Right ventricle myocardium inferior (tissue), 1 donor: Measurements from ENCODE around the gene SNAPC1. TPM values are rescaled to one million over a fixed set of nuclear protein-coding genes. Genes with fewer than 3 reads are reported as not detected.
"Not testable (repeated sequence)": the region's sequence is repeated elsewhere in the genome, so short reads cannot be mapped to it uniquely, and the experiment has no call there.

Experiments used
- ATAC-seq: fragments of 200-7000 bp; cut with Tn5 transposase; one replicate; pipeline ENCODE4 v1.9.1; 2020; ENCODE audit warnings: mild to moderate bottlenecking, moderate library complexity
- DNase-seq: peaks from one replicate; pipeline ENCODE4 v3.0.0; 2021; ENCODE audit errors: missing footprints
- intact Hi-C: fragments of 100-400 bp; cut with DNase I; formaldehyde crosslinking; loops from one replicate; pipeline ENCODE4 v1.11.0; 2022
- long read RNA-seq: library from polyadenylated mRNA; unstranded; transcript quantifications from one replicate; pipeline ENCODE4 v2.0.0, GENCODE V29; 2021
- total RNA-seq: library from RNA; stranded (reverse); fragmentation: NEBNext Ultra II Directional; extraction: Animal tissue kit (Norgen Biotek cat#: 25700); gene quantifications from one replicate; pipeline ENCODE4 v1.2.1, GENCODE V29; 2021
- donor health status: DM: no; HTN: yes; CAD: no; lungs with severe emphysema.

The SNAPC1 gene
- 11.8 TPM for total RNA-seq
- long read RNA-seq, transcript SNAPC1-201 (10 exons, 2,656 nt), result major isoform, 8 of 9 reads
- long read RNA-seq, partial matches to known transcripts, result 0 of 9 reads
- long read RNA-seq, other reads (novel, unspliced or antisense), result 1 of 9 reads

DNA sequence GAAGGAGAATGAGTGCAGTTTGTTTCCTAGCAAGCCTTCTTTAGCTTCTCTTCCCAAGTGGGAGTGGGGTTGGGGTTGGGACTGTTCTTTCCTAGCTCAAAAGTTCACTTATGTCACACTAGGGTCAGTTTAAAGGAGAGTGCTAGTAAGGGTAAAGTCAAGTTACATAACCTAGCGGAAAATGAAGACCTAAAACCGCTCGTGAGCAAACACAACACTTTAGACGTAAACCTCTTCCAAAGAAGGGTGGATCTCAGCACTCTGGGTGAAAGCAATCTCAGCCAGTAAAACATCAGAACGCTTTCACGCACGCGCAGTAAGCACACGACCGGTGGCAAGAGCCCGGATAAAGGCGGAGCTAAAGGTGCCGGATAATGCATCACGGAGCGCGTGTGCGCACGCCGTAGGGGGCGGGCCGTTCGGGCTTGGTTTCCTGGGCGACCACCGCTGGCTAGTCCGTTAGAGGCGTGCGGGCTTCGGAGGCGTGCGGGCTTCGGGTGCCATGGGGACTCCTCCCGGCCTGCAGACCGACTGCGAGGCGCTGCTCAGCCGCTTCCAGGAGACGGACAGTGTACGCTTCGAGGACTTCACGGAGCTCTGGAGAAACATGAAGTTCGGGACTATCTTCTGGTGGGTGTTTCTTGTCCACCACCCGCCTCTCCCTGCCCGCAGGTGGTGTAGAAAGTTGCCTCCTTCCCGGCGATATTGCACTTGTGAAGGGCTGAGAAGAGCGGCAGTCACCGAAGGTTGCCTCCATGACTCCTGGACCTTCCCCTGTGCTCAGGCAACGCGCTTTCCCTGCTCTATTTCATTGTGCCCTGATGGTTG, at the start of gene SNAPC1:
TSS of gene SNAPC1 (plus strand) at position 462 of the 828 bp plus-strand sequence. CDS start at position 503, 41 bp downstream.
- intact Hi-C loops, result loop anchor here (1.0 to 5.0 kb wide), 2 partner anchors 11 to 290 kb away; no protein-coding TSS in a partner anchor
- DNase-seq, result peak; percentile 98
- peak; percentile 99 for ATAC-seq

- intact Hi-C loops, result no loop called here
- ATAC-seq (no peak), DNase-seq (no peak)
Observed at GRCh38 chr14:61713724-61714437, 48.3 kb upstream of the SNAPC1 start.

DNA sequence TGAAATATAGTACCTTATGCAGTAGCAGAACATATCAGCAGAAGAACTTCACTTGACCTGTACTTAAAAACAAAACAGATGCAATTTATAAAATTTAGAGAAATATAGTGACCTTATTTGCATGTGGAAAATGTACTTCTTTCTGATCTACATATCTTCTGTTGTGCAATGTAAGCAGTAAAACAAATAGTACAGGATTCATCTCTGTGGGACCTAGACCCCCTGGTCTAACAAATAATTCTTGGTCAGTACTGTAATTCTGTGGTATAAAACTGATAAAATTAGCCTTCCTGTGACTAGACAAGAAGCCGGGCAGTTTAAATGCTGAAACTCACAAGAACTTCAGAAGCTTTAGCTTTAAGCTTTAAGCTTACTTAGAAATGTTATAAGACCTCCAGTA, 45.3 kb upstream of the SNAPC1 start:
- ATAC-seq (no peak), DNase-seq (no peak)
- intact Hi-C loops, result no loop called here

DNA sequence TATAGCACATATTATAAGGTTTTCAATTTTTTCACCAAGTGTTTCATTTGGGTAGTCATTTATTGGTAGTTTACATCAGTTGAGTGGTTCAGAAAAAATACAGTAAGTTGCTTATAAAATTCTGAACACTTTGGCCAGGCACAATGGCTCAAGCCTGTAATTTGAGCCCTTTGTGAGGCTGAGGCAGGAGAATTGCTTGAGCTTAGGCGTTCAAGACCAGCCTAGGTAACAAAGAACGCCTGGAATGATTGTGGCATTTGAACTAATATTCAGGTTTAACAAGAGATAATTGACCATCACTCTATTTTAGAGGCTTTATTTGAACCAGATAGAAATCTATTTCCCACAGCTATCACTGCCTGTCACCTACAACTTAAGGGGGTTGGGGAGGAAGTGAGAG, 44.2 kb upstream of the SNAPC1 start:
- intact Hi-C loops, result no loop called here
- DNase-seq, result no peak
- ATAC-seq, result no peak

GRCh38 chr14:61719344-61720293, 42.6 kb upstream of the SNAPC1 start:
- DNase-seq (no peak), ATAC-seq (no peak)
- intact Hi-C loops, result no loop called here

- no peak for DNase-seq
- ATAC-seq, result no peak
- intact Hi-C loops, result no loop called here
Observed at GRCh38 chr14:61720294-61720661, 41.9 kb upstream of the SNAPC1 start.

- no peak for DNase-seq
- intact Hi-C loops, result no loop called here
Observed at GRCh38 chr14:61720741-61721140, 41.5 kb upstream of the SNAPC1 start.

GRCh38 chr14:61724133-61724532, 38.1 kb upstream of the SNAPC1 start:
- no peak for ATAC-seq

More at GRCh38 chr14:61720741-61721140, 41.5 kb upstream of the SNAPC1 start:
- no peak for ATAC-seq

DNA sequence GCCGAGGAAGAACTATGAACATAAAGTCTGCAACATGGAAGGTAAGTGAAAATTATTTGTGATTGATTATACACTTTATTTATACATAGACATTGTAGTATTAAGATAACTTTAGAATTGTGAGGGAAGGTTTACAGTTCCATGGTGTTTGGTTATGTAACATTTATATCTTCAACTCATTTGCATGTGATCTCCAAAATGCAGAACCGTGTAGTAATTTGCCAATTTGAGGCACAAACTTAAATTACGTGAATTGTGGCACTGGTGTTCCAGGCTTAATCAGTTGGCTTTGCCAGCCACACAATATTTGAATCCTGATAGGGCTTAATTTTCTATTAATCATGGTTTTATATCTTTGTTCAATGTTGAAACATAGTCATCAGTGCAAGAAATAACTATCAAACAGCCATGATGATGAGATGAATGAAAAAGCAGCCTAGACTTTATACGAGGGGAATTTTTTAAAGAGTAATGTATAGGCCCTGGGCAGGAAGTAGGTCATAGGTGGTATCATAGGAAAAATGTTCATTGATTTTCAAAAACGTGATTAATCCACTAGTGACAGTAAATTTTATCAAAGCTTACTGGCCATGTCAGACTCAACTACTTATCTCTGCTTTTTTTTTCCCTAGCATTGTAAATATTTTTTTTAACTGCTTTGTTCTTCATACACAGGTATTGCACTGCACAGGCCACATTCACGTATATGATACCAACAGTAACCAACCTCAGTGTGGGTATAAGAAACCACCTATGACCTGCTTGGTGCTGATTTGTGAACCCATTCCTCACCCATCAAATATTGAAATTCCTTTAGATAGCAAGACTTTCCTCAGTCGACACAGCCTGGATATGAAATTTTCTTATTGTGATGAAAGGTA, 35.2 kb upstream of the SNAPC1 start:
- intact Hi-C loops, result no loop called here

More at GRCh38 chr14:61724133-61724532, 38.1 kb upstream of the SNAPC1 start:
- intact Hi-C loops, result no loop called here
- DNase-seq, result no peak

GRCh38 chr14:61730756-61731373, 31.4 kb upstream of the SNAPC1 start:
- ATAC-seq (no peak), DNase-seq (no peak)
- intact Hi-C loops, result loop anchor here (2.0 kb wide), 1 partner anchor 270 kb away; no protein-coding TSS in a partner anchor

More for the DNA sequence above, 35.2 kb upstream of the SNAPC1 start:
- ATAC-seq (no peak), DNase-seq (no peak)

DNA sequence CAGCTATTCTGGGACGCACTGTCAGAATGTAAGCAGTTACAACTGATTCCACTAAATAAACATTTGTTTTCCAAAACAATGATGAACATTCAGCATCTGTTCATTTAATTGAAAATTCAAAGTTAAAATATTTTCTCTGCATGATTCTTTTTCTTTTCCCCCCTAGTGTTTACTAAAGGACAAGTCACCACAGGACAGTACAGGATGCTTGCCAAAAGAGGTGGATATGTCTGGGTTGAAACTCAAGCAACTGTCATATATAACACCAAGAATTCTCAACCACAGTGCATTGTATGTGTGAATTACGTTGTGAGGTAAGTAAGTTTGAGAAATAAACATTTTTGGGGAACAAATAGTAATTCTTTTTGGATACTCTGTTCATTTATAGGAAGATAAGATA, 28.2 kb upstream of the SNAPC1 start:
- no peak for DNase-seq
- no peak for ATAC-seq
- intact Hi-C loops, result no loop called here

GRCh38 chr14:61736751-61737150, 25.5 kb upstream of the SNAPC1 start:
- intact Hi-C loops, result no loop called here
- DNase-seq (no peak), ATAC-seq (no peak)

GRCh38 chr14:61737915-61738314, 24.3 kb upstream of the SNAPC1 start:
- intact Hi-C loops, result no loop called here
- DNase-seq (no peak), ATAC-seq (no peak)

DNA sequence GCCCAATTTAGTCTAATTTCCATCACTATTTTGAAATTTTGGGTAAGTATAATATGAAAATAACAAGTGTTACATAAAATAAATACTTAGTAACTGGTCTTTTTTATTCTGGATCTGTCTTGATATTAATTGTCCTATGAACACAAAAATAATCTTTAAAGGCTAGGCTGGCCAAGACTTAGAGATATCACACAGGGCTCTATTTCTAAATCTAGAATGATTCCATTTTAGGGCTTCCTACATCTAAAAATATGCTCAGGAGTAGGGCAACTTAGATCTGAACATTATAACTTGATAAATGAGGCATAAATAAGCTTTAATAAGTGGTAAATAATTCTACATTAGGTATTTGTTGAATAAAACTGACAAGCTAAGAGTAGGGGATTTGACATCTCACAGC, 23.1 kb upstream of the SNAPC1 start:
- intact Hi-C loops, result no loop called here
- ATAC-seq (no peak), DNase-seq (no peak)

GRCh38 chr14:61742371-61742770, 19.8 kb upstream of the SNAPC1 start:
- ATAC-seq (no peak), DNase-seq (peak; percentile 48)
- intact Hi-C loops, result no loop called here

GRCh38 chr14:61744238-61744637, 18.0 kb upstream of the SNAPC1 start:
- DNase-seq (no peak), ATAC-seq (no peak)
- intact Hi-C loops, result no loop called here

GRCh38 chr14:61746346-61746745, 15.9 kb upstream of the SNAPC1 start:
- intact Hi-C loops, DNase-seq, ATAC-seq: not testable (repeated sequence)
